GM12878 (cell line): Measurements from ENCODE around the gene RPRD2. TPM values are rescaled to one million over a fixed set of nuclear protein-coding genes. Genes with fewer than 3 reads are reported as not detected.
"Not testable (repeated sequence)": the region's sequence is repeated elsewhere in the genome, so short reads cannot be mapped to it uniquely, and the experiment has no call there.

Experiments used
- ATAC-seq: fragments of 200-7000 bp; cut with Tn5 transposase; 3 replicates; pipeline ENCODE4 v1.9.1; 2020; ENCODE audit warnings: mild to moderate bottlenecking, moderate library complexity
- BruUV-seq: library from RNA; stranded (reverse); fragments of 400-500 nt; replicated peaks from 2 replicates; lab custom pipeline; 2021; lab: Mats Ljungman, UMichigan
- CTCF ChIA-PET: fragments of 300-600 bp; sonication (Branson Sonifier 250); formaldehyde crosslinking; extraction: SDS; loops from one replicate; lab custom pipeline; 2021; ENCODE audit warnings: inconsistent platforms; lab: Yijun Ruan, JAX
- POLR2A ChIA-PET: fragments of 350-600 bp; formaldehyde crosslinking; extraction: SDS; loops from one replicate; lab custom pipeline; 2021; ENCODE audit warnings: inconsistent platforms; lab: Charles Lee
- RAD21 ChIA-PET: fragments of 300-600 bp; sonication (Branson Sonifier 250); formaldehyde crosslinking; loops from one replicate; lab custom pipeline; 2023; ENCODE audit warnings: antibody characterized with exemption; ENCODE audit not compliant: unreplicated experiment; lab: Charles Lee
- SMC1A ChIA-PET: fragments of 300-600 bp; sonication (Branson Sonifier 250); formaldehyde crosslinking; loops from one replicate; lab custom pipeline; 2023; ENCODE audit not compliant: unreplicated experiment, uncharacterized antibody; lab: Charles Lee
- DNase-seq: peaks from one replicate; pipeline ENCODE4 v3.0.0-alpha.2; 2011; ENCODE audit warnings: low read depth, low spot score
- FAIRE-seq: peaks from 3 replicates; lab custom pipeline; 2011; peaks lifted over from hg19 to GRCh38; lab: Jason Lieb, UNC
- H2AFZ ChIP-seq: 2 replicates; pipeline ENCODE4 v1.6.0; 2011; ENCODE audit warnings: low read depth, low read length, control low read depth; ENCODE audit not compliant: control insufficient read depth
- H3K27ac ChIP-seq: 2 replicates; pipeline ENCODE4 v1.5.1; 2011; ENCODE audit warnings: control low read depth; ENCODE audit not compliant: control insufficient read depth, insufficient read depth
- H3K27me3 ChIP-seq, 2 experiments: replicated peaks in 1 of 2; 2 replicates each; pipeline versions ENCODE4 v1.6.0 to v1.6.1; 2011; ENCODE audit warnings: low read length in 1 of 2; ENCODE audit not compliant: control insufficient read depth in 2 of 2, insufficient read depth in 2 of 2
- H3K36me3 ChIP-seq, 2 experiments: 2 replicates each; pipeline ENCODE4 v1.5.1; 2011; ENCODE audit warnings: low read length in 1 of 2; ENCODE audit not compliant: control insufficient read depth in 2 of 2, insufficient read depth in 2 of 2
- H3K4me1 ChIP-seq: 2 replicates; pipeline ENCODE4 v1.6.1; 2011; ENCODE audit warnings: mild to moderate bottlenecking, low read length, moderate library complexity, mixed read lengths; ENCODE audit not compliant: control insufficient read depth, insufficient read depth
- H3K4me2 ChIP-seq: 2 replicates; pipeline ENCODE4 v1.6.0; 2011; ENCODE audit warnings: control low read depth; ENCODE audit not compliant: control insufficient read depth, insufficient read depth
- H3K4me3 ChIP-seq: fragments of 200-600 bp; sonication (generic); 2 replicates; pipeline ENCODE4 v1.5.1; 2016
- H3K79me2 ChIP-seq: 2 replicates; pipeline ENCODE4 v1.6.0; 2011; ENCODE audit warnings: low read length; ENCODE audit not compliant: control insufficient read depth, insufficient read depth
- H3K9ac ChIP-seq: 2 replicates; pipeline ENCODE4 v1.8.0; 2011; ENCODE audit warnings: low read length, control low read depth, mixed read lengths; ENCODE audit not compliant: control insufficient read depth, insufficient read depth
- H3K9me3 ChIP-seq: replicated peaks from 3 replicates; pipeline ENCODE4 v1.5.1; 2011; ENCODE audit warnings: mild to moderate bottlenecking, low read length; ENCODE audit not compliant: control insufficient read depth, insufficient read depth
- H4K20me1 ChIP-seq: 2 replicates; pipeline ENCODE4 v1.6.0; 2011; ENCODE audit not compliant: control insufficient read depth, insufficient read depth
- REST ChIP-seq: IDR thresholded peaks from 2 replicates; pipeline ENCODE4 v1.6.1; 2012; ENCODE audit warnings: mild to moderate bottlenecking, low read depth, low read length
- WGBS: methylation state at CpG from one replicate; pipeline ENCODE4 v1.1.6; 2016; ENCODE audit warnings: low lambda C conversion rate; ENCODE audit not compliant: insufficient replicate concordance, insufficient coverage; ENCODE audit errors: missing lambda C conversion rate; 5-methylcytosine and 5-hydroxymethylcytosine counted together
- in situ Hi-C: fragments of 300-500 bp; cut with MboI; formaldehyde crosslinking; loops from 9 replicates; pipeline ENCODE4 v1.14.3; 2018; ENCODE audit warnings: mixed read lengths
- intact Hi-C: fragments of 100-400 bp; cut with micrococcal nuclease; formaldehyde crosslinking; loops from one replicate; pipeline ENCODE4 v1.14.2; 2022; ENCODE audit not compliant: unreplicated experiment
- polyA plus RNA-seq, 11 experiments: library from polyadenylated mRNA; depleted of rRNA in 4 of 11; unstranded in 6 of 11; stranded (reverse) in 5 of 11; fragments of >200 nt; fragmentation: Nextera tagmentation in 4 of 11; fragmentation: Illumina TruSeq in 1 of 11; extraction: Ambion mirVana in 4 of 11; extraction: Trizol in 1 of 11; gene quantifications; 1 replicate in 1 of 11; 2 replicates in 10 of 11; pipeline versions ENCODE4 v1.2.1 to v1.2.3, GENCODE V29; 2011 to 2016; ENCODE audit warnings: inconsistent platforms in 2 of 11, missing spikeins in 2 of 11, low read depth in 1 of 11
- total RNA-seq, 4 experiments: library from RNA; depleted of rRNA in 3 of 4; stranded (reverse); fragments of >200 nt in 3 of 4; fragmentation: Illumina TruSeq in 1 of 4; extraction: Trizol in 1 of 4; gene quantifications; 2 replicates each; pipeline versions ENCODE4 v1.2.1 to v1.2.3, GENCODE V29; 2013 to 2021

RPRD2 gene
- total and polyA plus RNA-seq, 10 of the 15 experiments (the other 5 are each of a cell fraction or from before 2014, with no cell fraction given): 1.9 to 24.8 (median 13.3) TPM

GRCh38 chr1:150392627-150393026, 28.7 kb downstream of the RPRD2 start (continued):
- TF ChIP-seq REST: no peak

GRCh38 chr1:150395115-150395514, 31.2 kb downstream of the RPRD2 start:
- POLR2A ChIA-PET: interaction anchor here (0.6 kb wide), 1 partner anchor 474 kb away, joined by 3 read pairs; no protein-coding TSS in a partner anchor
- intact Hi-C loops, H3K4me1 ChIP-seq, BruUV-seq, H3K9ac ChIP-seq, DNase-seq, RAD21 ChIA-PET, SMC1A ChIA-PET, H3K27ac ChIP-seq, H3K9me3 ChIP-seq, H2AFZ ChIP-seq, FAIRE-seq, H3K4me3 ChIP-seq, ATAC-seq, H3K27me3 ChIP-seq, H3K36me3 ChIP-seq, in situ Hi-C loops, H3K4me2 ChIP-seq, CTCF ChIA-PET, H4K20me1 ChIP-seq: not testable (repeated sequence)
- H3K79me2 ChIP-seq: peaks cover 38% of the 10 kb centered on the region
- 50% methylated on average over 2 of the region's 2 CpGs for WGBS
